Heart left ventricle (tissue), 16 donors: ENCODE results near the gene AASDH. TPM values are rescaled to one million over a fixed set of nuclear protein-coding genes. Genes with fewer than 3 reads are reported as not detected.

Experiments
- ATAC-seq, 4 donors: fragments of 200-7000 bp; cut with Tn5 transposase; one replicate each; pipeline ENCODE4 v1.9.1; 2020 to 2022; ENCODE audit warnings: moderate library complexity in 4 of 4, mild to moderate bottlenecking in 3 of 4, moderate number of reproducible peaks in 1 of 4
- DNase-seq, 5 donors: peaks; one replicate each; pipeline ENCODE4 v3.0.0-alpha.2; 2020
- H3K27ac ChIP-seq, 12 donors: fragments of 200-600 bp; sonication (generic) in 4 of 12; one replicate each; pipeline versions ENCODE4 v1.5.0 to v1.8.0; 2016 to 2022; ENCODE audit warnings: mild to moderate bottlenecking in 2 of 12
- H3K27me3 ChIP-seq, 9 donors: fragments of 200-600 bp; sonication (generic) in 2 of 9; one replicate each; pipeline versions ENCODE4 v1.5.1 to v1.8.0; 2016 to 2022; ENCODE audit warnings: mild to moderate bottlenecking in 3 of 9
- H3K36me3 ChIP-seq, 9 donors: fragments of 200-600 bp; sonication (generic) in 2 of 9; one replicate each; pipeline versions ENCODE4 v1.5.0 to v1.8.0; 2018 to 2022; ENCODE audit warnings: mild to moderate bottlenecking in 2 of 9
- H3K4me1 ChIP-seq, 12 donors: fragments of 200-600 bp; sonication (generic) in 4 of 12; one replicate each; pipeline versions ENCODE4 v1.5.0 to v1.8.0; 2016 to 2022; ENCODE audit warnings: mild to moderate bottlenecking in 3 of 12
- H3K4me3 ChIP-seq, 12 donors: fragments of 200-600 bp; sonication (generic) in 4 of 12; one replicate each; pipeline versions ENCODE4 v1.5.0 to v1.8.0; 2017 to 2022; ENCODE audit warnings: mild to moderate bottlenecking in 9 of 12, moderate library complexity in 4 of 12
- H3K9me3 ChIP-seq, 12 donors: fragments of 200-600 bp; sonication (generic) in 4 of 12; one replicate each; pipeline versions ENCODE4 v1.5.0 to v1.8.0; 2016 to 2022; ENCODE audit warnings: mild to moderate bottlenecking in 1 of 12
- POLR2A ChIP-seq, 2 donors: fragments of 450-650 bp; IDR thresholded peaks; one replicate each; pipeline ENCODE4 v1.6.1; 2017; ENCODE audit warnings: antibody characterized with exemption in 2 of 2, mild to moderate bottlenecking in 2 of 2, moderate library complexity in 2 of 2
- WGBS, 4 donors: extraction: QIAGEN DNeasy Blood & Tissue Kit in 2 of 4; methylation state at CpG; one replicate each; pipeline versions ENCODE4 v1.1.5 to v1.1.7; 2013 to 2018; 5-methylcytosine and 5-hydroxymethylcytosine counted together
- intact Hi-C, 10 donors: fragments of 100-400 bp; cut with DNase I; formaldehyde crosslinking; loops; one replicate each; pipeline versions ENCODE4 v1.11.1 to v1.14.2; 2022
- polyA plus RNA-seq, 2 donors: library from polyadenylated mRNA; stranded (reverse); fragments of 200-250 nt; gene quantifications; one replicate each; pipeline ENCODE4 v1.2.3, GENCODE V29; 2013
- total RNA-seq, 9 donors: library from RNA; depleted of rRNA in 2 of 9; stranded (reverse); fragments of >200 nt in 2 of 9; fragmentation: NEBNext Ultra II Directional in 3 of 9; extraction: Animal tissue kit (Norgen Biotek cat#: 25700) in 3 of 9; gene quantifications; one replicate each; pipeline versions ENCODE4 v1.1.0 to v1.2.4, GENCODE V29; 2016 to 2023
- TF ChIP-seq, protein P1 (sequence below), 12 donors: fragments of 200-600 bp; sonication (generic) in 4 of 12; IDR thresholded peaks; one replicate each; pipeline versions ENCODE4 v1.5.0 to v1.8.0; 2018 to 2022; ENCODE audit warnings: antibody characterized with exemption in 12 of 12, mild to moderate bottlenecking in 5 of 12
- donor health status: ischemic (EF 13 %, LVEDD 7.1; RV severe dilation, severe dysfunction).
- donor health status: healthy with polysubstance abuse.
- donor health status: DM: no; HTN: yes; CAD: no.
- donor health status: DM: no; HTN: no; CAD: no.
- donor health status: ischemic (EF 25% LVEDD 6.9; RV normal size, moderate dysfunction).
- donor health status: ischemic (EF 25% LVEDD 5.7; RV mildly dilated, moderate dysfunction).
- donor health status: healthy.
- donor health status: DM: yes; HTN: yes; CAD: no.
- donor health status: ischemic (EF 35%, LVEDD 5.7; RV mildly dilated, moderate dysfunction).
- donor health status: nonischemic (EF 11% LVEDD 7.7; RV severe dilation, severe dysfunction).
- donor health status: DM: yes; HTN: yes; CAD: no.
- donor health status: PGD.
- donor health status: ischemic (EF 29% LVEDD 5.4; RV normal size, mild dysfunction).
- donor health status: nonischemic (EF 23%, LVEDD 6.1; RV moderate dilation, normal function).

AASDH gene
- total and polyA plus RNA-seq, 11 donors = 2.4 to 11.7 (median 5.2) TPM

GRCh38 chr4:56296526-56296925 lies 90.8 kb downstream of the AASDH start:
- intact Hi-C loops = loop anchor here in 1 of 10 donors (10.0 kb wide), 1 partner anchor 232 kb away; no protein-coding TSS in a partner anchor
- no peak overlapping the region for H3K4me3 ChIP-seq
- no peaks in the 10 kb centered on the region for H3K36me3 ChIP-seq
- WGBS, 4 donors = 45 to 67% (median 53%) methylated on average over 3 of the region's 3 CpGs
- ATAC-seq (no peak), DNase-seq (no peak)
- H3K27me3 ChIP-seq = no peaks in the 10 kb centered on the region
- H3K27ac ChIP-seq = no peak overlapping the region
- peaks cover 0 to 6% (median 0%) of the 10 kb centered on the region in 12 donors for H3K4me1 ChIP-seq
- TF ChIP-seq POLR2A (IDR thresholded peaks at IDR 0.05) = no peak
- TF ChIP-seq, protein P1, sequence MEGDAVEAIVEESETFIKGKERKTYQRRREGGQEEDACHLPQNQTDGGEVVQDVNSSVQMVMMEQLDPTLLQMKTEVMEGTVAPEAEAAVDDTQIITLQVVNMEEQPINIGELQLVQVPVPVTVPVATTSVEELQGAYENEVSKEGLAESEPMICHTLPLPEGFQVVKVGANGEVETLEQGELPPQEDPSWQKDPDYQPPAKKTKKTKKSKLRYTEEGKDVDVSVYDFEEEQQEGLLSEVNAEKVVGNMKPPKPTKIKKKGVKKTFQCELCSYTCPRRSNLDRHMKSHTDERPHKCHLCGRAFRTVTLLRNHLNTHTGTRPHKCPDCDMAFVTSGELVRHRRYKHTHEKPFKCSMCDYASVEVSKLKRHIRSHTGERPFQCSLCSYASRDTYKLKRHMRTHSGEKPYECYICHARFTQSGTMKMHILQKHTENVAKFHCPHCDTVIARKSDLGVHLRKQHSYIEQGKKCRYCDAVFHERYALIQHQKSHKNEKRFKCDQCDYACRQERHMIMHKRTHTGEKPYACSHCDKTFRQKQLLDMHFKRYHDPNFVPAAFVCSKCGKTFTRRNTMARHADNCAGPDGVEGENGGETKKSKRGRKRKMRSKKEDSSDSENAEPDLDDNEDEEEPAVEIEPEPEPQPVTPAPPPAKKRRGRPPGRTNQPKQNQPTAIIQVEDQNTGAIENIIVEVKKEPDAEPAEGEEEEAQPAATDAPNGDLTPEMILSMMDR (IDR thresholded peaks at IDR 0.05) = no peak
- peaks cover 0 to 10% (median 0%) of the 10 kb centered on the region in 12 donors for H3K9me3 ChIP-seq

GRCh38 chr4:56293121-56293520 lies 94.2 kb downstream of the AASDH start:
- no peak for DNase-seq
- Histone ChIP-seq H3K27me3 (no peaks in the 10 kb centered on the region), H3K4me1 (no peaks in the 10 kb centered on the region), H3K9me3 (peaks cover 0 to 10% (median 0%) of the 10 kb centered on the region in 12 donors), H3K4me3 (no peak overlapping the region), H3K27ac (no peak overlapping the region), H3K36me3 (no peaks in the 10 kb centered on the region)
- no peak for ATAC-seq
- TF ChIP-seq, protein P1 (IDR thresholded peaks at IDR 0.05) = no peak
- no peak for TF ChIP-seq POLR2A (IDR thresholded peaks at IDR 0.05)
- intact Hi-C loops = loop anchor here in 1 of 10 donors (10.0 kb wide), 1 partner anchor 228 kb away; no protein-coding TSS in a partner anchor

- WGBS, 4 donors = 36 to 58% (median 43%) methylated on average over 5 of the region's 5 CpGs
- Histone ChIP-seq H3K4me3 (peak overlapping the region in 1 of 12 donors; percentile 10), H3K27ac (no peak overlapping the region), H3K4me1 (no peaks in the 10 kb centered on the region), H3K9me3 (peaks cover 0 to 10% (median 0%) of the 10 kb centered on the region in 12 donors), H3K36me3 (no peaks in the 10 kb centered on the region), H3K27me3 (no peaks in the 10 kb centered on the region)
- TF ChIP-seq POLR2A (IDR thresholded peaks at IDR 0.05) = no peak
- TF ChIP-seq, protein P1 (IDR thresholded peaks at IDR 0.05) = no peak
- ATAC-seq (peak in 3 of 4 donors; percentile 46 to 63 (median 50)), DNase-seq (no peak)
- intact Hi-C loops = loop anchor here in 1 of 10 donors (10.0 kb wide), 1 partner anchor 225 kb away; no protein-coding TSS in a partner anchor
Measured at GRCh38 chr4:56289934-56290333, 97.4 kb downstream of the AASDH start.

DNA sequence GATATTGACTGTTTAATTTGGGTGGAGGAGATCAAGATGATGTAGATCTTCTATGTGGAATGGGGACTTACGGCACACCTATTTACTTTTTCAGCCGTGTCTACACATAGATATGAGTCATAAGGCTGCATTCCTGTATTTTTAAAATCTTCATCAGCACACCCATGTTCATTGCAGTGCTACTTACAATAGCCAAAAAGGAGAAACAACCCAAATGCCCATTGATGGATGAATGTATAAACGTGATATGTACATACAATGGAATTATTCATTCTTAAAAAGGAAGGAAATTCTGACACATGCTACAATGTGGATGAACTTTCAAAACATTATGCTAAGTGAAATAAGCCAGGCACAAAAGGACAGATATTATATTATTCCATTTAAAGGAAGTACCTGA lies 98.6 kb downstream of the AASDH start:
- intact Hi-C loops = no loop called here
- Histone ChIP-seq H3K4me1 (no peaks in the 10 kb centered on the region), H3K27me3 (no peaks in the 10 kb centered on the region), H3K27ac (no peak overlapping the region), H3K36me3 (no peaks in the 10 kb centered on the region), H3K4me3 (no peak overlapping the region), H3K9me3 (peaks cover 0 to 10% (median 0%) of the 10 kb centered on the region in 12 donors)
- no peak for DNase-seq
- 77 to 83% (median 81%) methylated on average over 3 of the region's 3 CpGs for WGBS, 4 donors
- TF ChIP-seq POLR2A (IDR thresholded peaks at IDR 0.05) = no peak
- TF ChIP-seq, protein P1 (IDR thresholded peaks at IDR 0.05) = no peak
- ATAC-seq = no peak

Other genes with a start within 250 kb of the AASDH start
- gene PPAT, start 48.1 kb upstream of the AASDH start, total RNA-seq = 1 to 10 TPM; 2.1 to 6.5 (median 3.7) TPM
- 1 to 10 TPM in 1 of 2 donors, under 1 TPM in 1; 0.65 to 5.1 TPM for gene PPAT, start 48.1 kb upstream of the AASDH start, polyA plus RNA-seq
- gene PAICS, start 48.8 kb upstream of the AASDH start, total RNA-seq = 10 to 100 TPM; 11.8 to 32.2 (median 26.5) TPM
- 10 to 100 TPM; 20.4 to 55.5 TPM for gene PAICS, start 48.8 kb upstream of the AASDH start, polyA plus RNA-seq
- 10 to 100 TPM; 35.1 to 66.8 (median 41.7) TPM for gene SRP72, start 80.1 kb upstream of the AASDH start, total RNA-seq
- gene SRP72, start 80.1 kb upstream of the AASDH start, polyA plus RNA-seq = 10 to 100 TPM; 14.1 to 49.9 TPM
- under 1 TPM in 1 of 9 donors, not detected in 8; 0.21 TPM for gene ARL9, start 118.3 kb upstream of the AASDH start, total RNA-seq
- gene ARL9, start 118.3 kb upstream of the AASDH start, polyA plus RNA-seq = under 1 TPM in 1 of 2 donors, not detected in 1; 0.03 TPM